Liver (tissue), 9 donors: ENCODE measurements around the gene ARID3A. TPM values are rescaled to one million over a fixed set of nuclear protein-coding genes. Genes with fewer than 3 reads are reported as not detected.
A peak's percentile ranks its signal among the peaks of the same experiment; 100 is the strongest.

ENCODE experiments used
- DNase-seq: peaks from one replicate; pipeline ENCODE4 v3.0.0-alpha.2; 2017; ENCODE audit warnings: low spot score
- H3K27ac ChIP-seq, 2 donors: one replicate each; pipeline ENCODE4 v1.7.0; 2013; ENCODE audit warnings: inconsistent platforms in 2 of 2, low read length in 2 of 2, control low read depth in 1 of 2, low read depth in 1 of 2, mild to moderate bottlenecking in 1 of 2
- H3K27me3 ChIP-seq, 4 donors: one replicate each; pipeline versions ENCODE4 v1.6.1 to v1.7.0; 2013; ENCODE audit warnings: low read length in 3 of 4, inconsistent platforms in 1 of 4, mild to moderate bottlenecking in 1 of 4, moderate library complexity in 1 of 4; ENCODE audit not compliant: control insufficient read depth in 4 of 4, insufficient read depth in 4 of 4
- H3K36me3 ChIP-seq, 4 donors: one replicate each; pipeline versions ENCODE4 v1.6.1 to v1.7.0; 2013; ENCODE audit warnings: low read length in 3 of 4, mild to moderate bottlenecking in 3 of 4, low read depth in 1 of 4, moderate library complexity in 1 of 4; ENCODE audit not compliant: control insufficient read depth in 4 of 4, insufficient read depth in 3 of 4
- H3K4me1 ChIP-seq, 4 donors: one replicate each; pipeline versions ENCODE4 v1.6.1 to v1.7.0; 2013; ENCODE audit warnings: low read length in 3 of 4, mild to moderate bottlenecking in 3 of 4, moderate library complexity in 1 of 4; ENCODE audit not compliant: control insufficient read depth in 4 of 4, insufficient read depth in 4 of 4
- H3K4me3 ChIP-seq, 3 donors: one replicate each; pipeline versions ENCODE4 v1.6.1 to v1.7.0; 2013; ENCODE audit warnings: low read length in 3 of 3, control low read depth in 1 of 3, low read depth in 1 of 3, mild to moderate bottlenecking in 1 of 3
- H3K9ac ChIP-seq, 2 donors: one replicate each; pipeline ENCODE4 v1.7.0; 2013; ENCODE audit warnings: low read length in 2 of 2, mild to moderate bottlenecking in 2 of 2, moderate library complexity in 2 of 2, control low read depth in 1 of 2, low read depth in 1 of 2
- H3K9me3 ChIP-seq, 4 donors: one replicate each; pipeline versions ENCODE4 v1.6.1 to v1.7.0; 2013; ENCODE audit warnings: low read length in 3 of 4; ENCODE audit not compliant: control insufficient read depth in 4 of 4
- ATF3 ChIP-seq: IDR thresholded peaks from 2 replicates; pipeline ENCODE4 v1.6.1; 2016; ENCODE audit warnings: antibody characterized with exemption
- EGR1 ChIP-seq, 2 donors: IDR thresholded peaks; 2 replicates each; pipeline ENCODE4 v1.6.1; 2016 to 2018; ENCODE audit warnings: antibody characterized with exemption in 2 of 2, low read depth in 2 of 2
- FOXA1 ChIP-seq: IDR thresholded peaks from 2 replicates; pipeline ENCODE4 v1.6.1; 2016; ENCODE audit warnings: antibody characterized with exemption
- FOXA2 ChIP-seq: IDR thresholded peaks from 2 replicates; pipeline ENCODE4 v1.6.1; 2016; ENCODE audit warnings: antibody characterized with exemption
- GABPA ChIP-seq, 2 donors: IDR thresholded peaks in 1 of 2; conservative IDR thresholded peaks in 1 of 2; 2 replicates each; pipeline ENCODE4 v1.6.1; 2016; ENCODE audit warnings: antibody characterized with exemption in 2 of 2, mild to moderate bottlenecking in 1 of 2, moderate library complexity in 1 of 2
- HNF4A ChIP-seq, 2 donors: conservative IDR thresholded peaks; 2 replicates each; pipeline ENCODE4 v1.6.1; 2016; ENCODE audit warnings: antibody characterized with exemption in 2 of 2, mild to moderate bottlenecking in 2 of 2
- HNF4G ChIP-seq: IDR thresholded peaks from 2 replicates; pipeline ENCODE4 v1.6.1; 2016; ENCODE audit warnings: antibody characterized with exemption
- JUND ChIP-seq, 2 donors: IDR thresholded peaks; 2 replicates each; pipeline ENCODE4 v1.6.1; 2016; ENCODE audit warnings: antibody characterized with exemption in 2 of 2
- RAD21 ChIP-seq, 2 donors: IDR thresholded peaks; 2 replicates each; pipeline ENCODE4 v1.6.1; 2016; ENCODE audit warnings: antibody characterized with exemption in 2 of 2, mild to moderate bottlenecking in 2 of 2
- REST ChIP-seq: IDR thresholded peaks from 2 replicates; pipeline ENCODE4 v1.6.1; 2016; ENCODE audit warnings: antibody characterized with exemption, mild to moderate bottlenecking
- RXRA ChIP-seq, 2 donors: IDR thresholded peaks; 2 replicates each; pipeline ENCODE4 v1.6.1; 2017 to 2018; ENCODE audit warnings: antibody characterized with exemption in 2 of 2, mild to moderate bottlenecking in 1 of 2
- SP1 ChIP-seq: IDR thresholded peaks from 2 replicates; pipeline ENCODE4 v1.6.1; 2018; ENCODE audit warnings: antibody characterized with exemption, mild to moderate bottlenecking
- TAF1 ChIP-seq: conservative IDR thresholded peaks from 2 replicates; pipeline ENCODE4 v1.6.1; 2016; ENCODE audit warnings: antibody characterized with exemption, mild to moderate bottlenecking
- YY1 ChIP-seq: IDR thresholded peaks from 2 replicates; pipeline ENCODE4 v1.6.1; 2016; ENCODE audit warnings: antibody characterized with exemption, mild to moderate bottlenecking
- ZBTB33 ChIP-seq: IDR thresholded peaks from 2 replicates; pipeline ENCODE4 v1.6.1; 2016; ENCODE audit warnings: antibody characterized with exemption
- WGBS: extraction: QIAGEN DNeasy Blood & Tissue Kit; methylation state at CpG from one replicate; pipeline ENCODE4 v1.1.7; 2013; 5-methylcytosine and 5-hydroxymethylcytosine counted together
- polyA plus RNA-seq, 2 donors: library from polyadenylated mRNA; stranded (reverse) in 1 of 2; unstranded in 1 of 2; fragments of 200-250 nt in 1 of 2; fragments of >200 nt in 1 of 2; fragmentation: Nextera tagmentation in 1 of 2; extraction: Ambion mirVana in 1 of 2; gene quantifications; one replicate each; pipeline versions ENCODE4 v1.2.1 to v1.2.3, GENCODE V29; 2013 to 2015
- total RNA-seq, 2 donors: library from RNA; depleted of rRNA; stranded (reverse); fragments of >200 nt; gene quantifications; one replicate each; pipeline ENCODE4 v1.2.3, GENCODE V29; 2014
- donor health status: healthy.
- donor health status: healthy.
- donor health status: healthy.
- donor health status: healthy.
- donor health status: healthy.

ARID3A gene
- total and polyA plus RNA-seq, 4 donors, result 0.74 to 42.4 (median 3.1) TPM

GRCh38 chr19:1015061-1015781, 89.4 kb downstream of the ARID3A start:
- TF ChIP-seq RAD21 (IDR thresholded peaks at IDR 0.05), result no peak
- TF ChIP-seq YY1, result no peak
- TF ChIP-seq FOXA2, result no peak
- no peak for TF ChIP-seq HNF4G
- no peak for TF ChIP-seq TAF1
- TF ChIP-seq SP1, result no peak
- TF ChIP-seq ZBTB33, result no peak
- TF ChIP-seq ATF3, result no peak
- no peak for TF ChIP-seq FOXA1
- no peak for TF ChIP-seq RXRA (IDR thresholded peaks at IDR 0.05)
- TF ChIP-seq GABPA (IDR thresholded peaks at IDR 0.05 in 1 of 2, conservative IDR thresholded peaks at IDR 0.05 in 1 of 2), result no peak
- no peak for TF ChIP-seq REST
- no peak for TF ChIP-seq JUND (IDR thresholded peaks at IDR 0.05)
- TF ChIP-seq EGR1 (IDR thresholded peaks at IDR 0.05; ENCODE audit: low read depth in 2 of 2), result no peak
- Histone ChIP-seq H3K4me3 (no peak overlapping the region), H3K9me3 (no peaks in the 10 kb centered on the region), H3K27me3 (no peaks in the 10 kb centered on the region), H3K36me3 (peaks cover 2 to 32% (median 12%) of the 10 kb centered on the region in 4 donors), H3K9ac (no peak overlapping the region), H3K4me1 (peaks cover 30 to 47% (median 38%) of the 10 kb centered on the region in 4 donors), H3K27ac (peak overlapping the region in 1 of 2 donors; percentile 16)
- no peak for DNase-seq
- 92% methylated on average over 29 of the region's 29 CpGs for WGBS

- Histone ChIP-seq H3K9ac (no peak overlapping the region), H3K9me3 (no peaks in the 10 kb centered on the region), H3K27me3 (no peaks in the 10 kb centered on the region), H3K27ac (peak overlapping the region; percentile 28 to 55), H3K4me1 (peaks cover 30 to 49% (median 39%) of the 10 kb centered on the region in 4 donors), H3K36me3 (peaks cover 2 to 24% (median 10%) of the 10 kb centered on the region in 4 donors), H3K4me3 (no peak overlapping the region)
- WGBS, result 69% methylated on average over 31 of the region's 31 CpGs
- no peak for DNase-seq
- no peak for TF ChIP-seq RAD21 (IDR thresholded peaks at IDR 0.05)
- TF ChIP-seq HNF4A (conservative IDR thresholded peaks at IDR 0.05), result no peak
- no peak for TF ChIP-seq SP1
- no peak for TF ChIP-seq FOXA1
- no peak for TF ChIP-seq HNF4G
- TF ChIP-seq ATF3, result no peak
- TF ChIP-seq JUND (IDR thresholded peaks at IDR 0.05), result no peak
- TF ChIP-seq ZBTB33, result no peak
- TF ChIP-seq GABPA (IDR thresholded peaks at IDR 0.05 in 1 of 2, conservative IDR thresholded peaks at IDR 0.05 in 1 of 2), result no peak
- TF ChIP-seq YY1, result no peak
Observed at GRCh38 chr19:1015782-1016646, 90.2 kb downstream of the ARID3A start.
